NCI-H2227 treated with DMSO at 0.1 percent for 48 hours (cell line): ENCODE results near the gene MYL4.

ENCODE experiments used
- DNase-seq: peaks from one replicate; lab custom pipeline; 2025; lab: John Stamatoyannopoulos, UW

Gene MYL4

DNA sequence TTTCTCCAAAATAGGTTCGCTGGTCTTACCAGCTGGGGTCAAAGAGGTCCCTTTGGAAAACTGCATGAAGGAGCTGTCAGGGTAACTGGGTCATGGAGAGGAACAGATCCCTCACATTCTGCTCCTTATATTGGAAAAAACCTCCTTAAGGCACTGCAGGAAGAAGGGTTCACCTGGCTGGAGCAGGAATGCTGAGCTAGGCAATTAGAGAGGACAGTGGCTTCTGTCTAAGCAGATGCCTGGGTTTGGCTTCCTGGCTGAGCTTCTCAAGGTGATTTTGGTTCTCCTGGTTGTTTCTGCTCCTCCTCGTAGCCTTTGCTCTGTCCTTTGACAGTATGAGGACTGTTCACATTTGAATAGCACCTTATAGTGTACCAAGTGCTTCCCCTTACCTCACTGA, 64.1 kb downstream of the MYL4 start:
- DNase-seq = no peak
